Activated naive CD4-positive, alpha-beta T cell treated with anti-CD3 and anti-CD28 coated beads, Interleukin-2, amount 50 U/mL, for 16 hours (primary cell): ENCODE measurements around the gene CAPRIN2.
A peak's percentile ranks its signal among the peaks of the same experiment; 100 is the strongest.

ENCODE experiments used
- DNase-seq: peaks from one replicate; pipeline ENCODE4 v3.0.0-alpha.2; 2020

The CAPRIN2 gene

GRCh38 chr12:30763053-30763452, 8.3 kb upstream of the CAPRIN2 start:
- no peak for DNase-seq

- DNase-seq, result no peak
Observed at GRCh38 chr12:30761730-30762129, 7.0 kb upstream of the CAPRIN2 start.

GRCh38 chr12:30757316-30757715, 2.6 kb upstream of the CAPRIN2 start:
- no peak for DNase-seq

- no peak for DNase-seq
Observed at GRCh38 chr12:30756074-30756473, 1.3 kb upstream of the CAPRIN2 start.

- no peak for DNase-seq
Observed at GRCh38 chr12:30755395-30755762, 628 bp upstream of the CAPRIN2 start.

- DNase-seq, result peak; percentile 56
Observed at GRCh38 chr12:30754383-30754749, 385 bp downstream of the CAPRIN2 start.

- DNase-seq, result no peak
Observed at GRCh38 chr12:30753751-30754382, 884 bp downstream of the CAPRIN2 start.

- peak; percentile 13 for DNase-seq
Observed at GRCh38 chr12:30753233-30753632, 1.5 kb downstream of the CAPRIN2 start.

GRCh38 chr12:30752255-30752654, 2.5 kb downstream of the CAPRIN2 start:
- DNase-seq, result no peak

- DNase-seq, result no peak
Observed at GRCh38 chr12:30748147-30748546, 6.6 kb downstream of the CAPRIN2 start.

- no peak for DNase-seq
Observed at GRCh38 chr12:30746190-30746589, 8.6 kb downstream of the CAPRIN2 start.

- DNase-seq, result no peak
Observed at GRCh38 chr12:30744321-30744720, 10.4 kb downstream of the CAPRIN2 start.

GRCh38 chr12:30740274-30740673, 14.5 kb downstream of the CAPRIN2 start:
- DNase-seq, result no peak

GRCh38 chr12:30739020-30739419, 15.7 kb downstream of the CAPRIN2 start:
- no peak for DNase-seq

- DNase-seq, result no peak
Observed at GRCh38 chr12:30732954-30733637, 21.7 kb downstream of the CAPRIN2 start.

- DNase-seq, result no peak
Observed at GRCh38 chr12:30730011-30730410, 24.7 kb downstream of the CAPRIN2 start.

- no peak for DNase-seq
Observed at GRCh38 chr12:30729547-30729946, 25.2 kb downstream of the CAPRIN2 start.

GRCh38 chr12:30726647-30727046, 28.1 kb downstream of the CAPRIN2 start:
- DNase-seq, result no peak

- no peak for DNase-seq
Observed at GRCh38 chr12:30725739-30726138, 29.0 kb downstream of the CAPRIN2 start.

GRCh38 chr12:30719060-30719459, 35.7 kb downstream of the CAPRIN2 start:
- DNase-seq, result no peak

- no peak for DNase-seq
Observed at GRCh38 chr12:30707613-30708342, 47.0 kb downstream of the CAPRIN2 start.

GRCh38 chr12:30706476-30706875, 48.3 kb downstream of the CAPRIN2 start:
- no peak for DNase-seq

- no peak for DNase-seq
Observed at GRCh38 chr12:30701056-30701455, 53.7 kb downstream of the CAPRIN2 start.

GRCh38 chr12:30700216-30700900, 54.4 kb downstream of the CAPRIN2 start:
- no peak for DNase-seq
